ENCODE data around the gene PRR23B.

PRR23B gene

GRCh38 chr3:138974462-138974861 lies 46.3 kb downstream of the PRR23B start:
- peak; percentile 1 for DNase-seq (ENCODE audit: low read depth)

- no peak for DNase-seq (ENCODE audit: low read depth)
These were observed 47.8 kb downstream of the PRR23B start for GRCh38 chr3:138972941-138973340.

GRCh38 chr3:138971766-138972320 lies 48.9 kb downstream of the PRR23B start:
- DNase-seq (ENCODE audit: low read depth) = no peak
